ENCODE measurements around the gene ADD1.

ADD1 gene

GRCh38 chr4:2870082-2870481, 26.4 kb downstream of the ADD1 start:
- in situ Hi-C loops (cut with MboI; ENCODE audit: low pct_unique_long_range_greater_than_20kb, low sequenced_read_pairs) = no loop called here
- no peak for DNase-seq

GRCh38 chr4:2871466-2871865, 27.8 kb downstream of the ADD1 start:
- DNase-seq = peak; percentile 28
- in situ Hi-C loops (cut with MboI; ENCODE audit: low pct_unique_long_range_greater_than_20kb, low sequenced_read_pairs) = no loop called here

- in situ Hi-C loops (cut with MboI; ENCODE audit: low pct_unique_long_range_greater_than_20kb, low sequenced_read_pairs) = no loop called here
- peak; percentile 70 for DNase-seq
Measured at GRCh38 chr4:2871911-2872310, 28.3 kb downstream of the ADD1 start.

GRCh38 chr4:2873329-2873728, 29.7 kb downstream of the ADD1 start:
- DNase-seq = no peak
- in situ Hi-C loops (cut with MboI; ENCODE audit: low pct_unique_long_range_greater_than_20kb, low sequenced_read_pairs) = no loop called here

- no peak for DNase-seq
- in situ Hi-C loops (cut with MboI; ENCODE audit: low pct_unique_long_range_greater_than_20kb, low sequenced_read_pairs) = no loop called here
Measured at GRCh38 chr4:2874861-2875260, 31.2 kb downstream of the ADD1 start.

GRCh38 chr4:2875556-2875955, 31.9 kb downstream of the ADD1 start:
- DNase-seq = no peak
- in situ Hi-C loops (cut with MboI; ENCODE audit: low pct_unique_long_range_greater_than_20kb, low sequenced_read_pairs) = no loop called here

- DNase-seq = no peak
- in situ Hi-C loops (cut with MboI; ENCODE audit: low pct_unique_long_range_greater_than_20kb, low sequenced_read_pairs) = no loop called here
Measured at GRCh38 chr4:2878346-2878745, 34.7 kb downstream of the ADD1 start.

- in situ Hi-C loops (cut with MboI; ENCODE audit: low pct_unique_long_range_greater_than_20kb, low sequenced_read_pairs) = no loop called here
- no peak for DNase-seq
Measured at GRCh38 chr4:2879026-2879425, 35.4 kb downstream of the ADD1 start.

GRCh38 chr4:2881431-2881830, 37.8 kb downstream of the ADD1 start:
- in situ Hi-C loops (cut with MboI; ENCODE audit: low pct_unique_long_range_greater_than_20kb, low sequenced_read_pairs) = no loop called here
- DNase-seq = no peak

- DNase-seq = no peak
Measured at GRCh38 chr4:2882341-2882740, 38.7 kb downstream of the ADD1 start.

GRCh38 chr4:2886161-2886560, 42.5 kb downstream of the ADD1 start:
- no peak for DNase-seq
- in situ Hi-C loops (cut with MboI; ENCODE audit: low pct_unique_long_range_greater_than_20kb, low sequenced_read_pairs) = no loop called here

More at GRCh38 chr4:2882341-2882740, 38.7 kb downstream of the ADD1 start:
- in situ Hi-C loops (cut with MboI; ENCODE audit: low pct_unique_long_range_greater_than_20kb, low sequenced_read_pairs) = no loop called here

- in situ Hi-C loops (cut with MboI; ENCODE audit: low pct_unique_long_range_greater_than_20kb, low sequenced_read_pairs) = no loop called here
- no peak for DNase-seq
Measured at GRCh38 chr4:2886622-2887021, 43.0 kb downstream of the ADD1 start.

- DNase-seq = no peak
- in situ Hi-C loops (cut with MboI; ENCODE audit: low pct_unique_long_range_greater_than_20kb, low sequenced_read_pairs) = no loop called here
Measured at GRCh38 chr4:2887343-2887742, 43.7 kb downstream of the ADD1 start.

- in situ Hi-C loops (cut with MboI; ENCODE audit: low pct_unique_long_range_greater_than_20kb, low sequenced_read_pairs) = no loop called here
Measured at GRCh38 chr4:2888886-2889285, 45.2 kb downstream of the ADD1 start.

GRCh38 chr4:2891294-2891693, 47.6 kb downstream of the ADD1 start:
- in situ Hi-C loops (cut with MboI; ENCODE audit: low pct_unique_long_range_greater_than_20kb, low sequenced_read_pairs) = no loop called here
- DNase-seq = no peak

More at GRCh38 chr4:2888886-2889285, 45.2 kb downstream of the ADD1 start:
- DNase-seq = no peak

GRCh38 chr4:2893772-2894171, 50.1 kb downstream of the ADD1 start:
- in situ Hi-C loops (cut with MboI; ENCODE audit: low pct_unique_long_range_greater_than_20kb, low sequenced_read_pairs) = no loop called here

GRCh38 chr4:2898001-2898400, 54.4 kb downstream of the ADD1 start:
- in situ Hi-C loops (cut with MboI; ENCODE audit: low pct_unique_long_range_greater_than_20kb, low sequenced_read_pairs) = no loop called here
- DNase-seq = no peak

More at GRCh38 chr4:2893772-2894171, 50.1 kb downstream of the ADD1 start:
- DNase-seq = no peak

- in situ Hi-C loops (cut with MboI; ENCODE audit: low pct_unique_long_range_greater_than_20kb, low sequenced_read_pairs) = no loop called here
- DNase-seq = no peak
Measured at GRCh38 chr4:2900741-2901140, 57.1 kb downstream of the ADD1 start.

- in situ Hi-C loops (cut with MboI; ENCODE audit: low pct_unique_long_range_greater_than_20kb, low sequenced_read_pairs) = no loop called here
- no peak for DNase-seq
Measured at GRCh38 chr4:2901186-2901585, 57.5 kb downstream of the ADD1 start.

GRCh38 chr4:2902126-2902525, 58.5 kb downstream of the ADD1 start:
- no peak for DNase-seq
- in situ Hi-C loops (cut with MboI; ENCODE audit: low pct_unique_long_range_greater_than_20kb, low sequenced_read_pairs) = no loop called here

- in situ Hi-C loops (cut with MboI; ENCODE audit: low pct_unique_long_range_greater_than_20kb, low sequenced_read_pairs) = no loop called here
- no peak for DNase-seq
Measured at GRCh38 chr4:2905544-2905943, 61.9 kb downstream of the ADD1 start.

GRCh38 chr4:2906218-2906617, 62.6 kb downstream of the ADD1 start:
- in situ Hi-C loops (cut with MboI; ENCODE audit: low pct_unique_long_range_greater_than_20kb, low sequenced_read_pairs) = no loop called here
- no peak for DNase-seq

Measured in KBM-7 (cell line).